CD4-positive, alpha-beta T cell (primary cell): ENCODE data around the gene GCNT2. TPM values are rescaled to one million over a fixed set of nuclear protein-coding genes. Genes with fewer than 3 reads are reported as not detected.

Experiments
- ATAC-seq: fragments of 200-7000 bp; cut with Tn5 transposase; one replicate; pipeline ENCODE4 v1.10.0; 2022; ENCODE audit warnings: mild to moderate bottlenecking; ENCODE audit not compliant: poor library complexity
- CTCF ChIA-PET: fragments of 350-600 bp; sonication (Branson Sonifier 250); formaldehyde crosslinking; loops from one replicate; lab custom pipeline; 2021; ENCODE audit warnings: antibody characterized with exemption, inconsistent platforms; lab: Charles Lee
- POLR2A ChIA-PET: fragments of 350-600 bp; sonication (Branson Sonifier 250); formaldehyde crosslinking; loops from one replicate; lab custom pipeline; 2021; ENCODE audit warnings: antibody characterized with exemption, inconsistent platforms; lab: Charles Lee
- DNase-seq, 14 experiments: peaks; one replicate each; pipeline ENCODE4 v3.0.0-alpha.2; 2013 to 2020; ENCODE audit warnings: mixed read lengths in 2 of 14
- H3K27ac ChIP-seq, 2 donors: one replicate each; pipeline versions ENCODE4 v1.5.1 to v1.7.0; 2013; ENCODE audit warnings: low read length in 2 of 2, low read depth in 1 of 2, mild to moderate bottlenecking in 1 of 2
- H3K27me3 ChIP-seq, 2 experiments: 1 replicate in 1 of 2; 2 replicates in 1 of 2; pipeline versions ENCODE4 v1.6.1 to v1.7.0; 2013; ENCODE audit warnings: low read length in 2 of 2, control low read depth in 1 of 2, mild to moderate bottlenecking in 1 of 2, moderate library complexity in 1 of 2; ENCODE audit not compliant: insufficient read depth in 2 of 2, control insufficient read depth in 1 of 2
- H3K36me3 ChIP-seq: one replicate; pipeline ENCODE4 v1.6.1; 2013; ENCODE audit warnings: low read length, control low read depth; ENCODE audit not compliant: insufficient read depth
- H3K4me1 ChIP-seq: one replicate; pipeline ENCODE4 v1.6.1; 2013; ENCODE audit warnings: low read length, control low read depth; ENCODE audit not compliant: insufficient read depth
- H3K4me3 ChIP-seq: one replicate; pipeline ENCODE4 v1.5.1; 2013; ENCODE audit warnings: mild to moderate bottlenecking, low read length, moderate library complexity
- H3K9me3 ChIP-seq, 2 experiments: 1 replicate in 1 of 2; 2 replicates in 1 of 2; pipeline versions ENCODE4 v1.6.1 to v1.7.0; 2013; ENCODE audit warnings: low read length in 2 of 2, mild to moderate bottlenecking in 2 of 2, control low read depth in 1 of 2, moderate library complexity in 1 of 2; ENCODE audit not compliant: control insufficient read depth in 1 of 2, insufficient read depth in 1 of 2
- H3K27ac Mint-ChIP-seq: one replicate; pipeline ENCODE4 v1.8.0; 2020; ENCODE audit warnings: mixed read lengths
- H3K27me3 Mint-ChIP-seq: one replicate; pipeline ENCODE4 v1.8.0; 2021; ENCODE audit warnings: mixed read lengths
- H3K36me3 Mint-ChIP-seq: one replicate; pipeline ENCODE4 v1.8.0; 2021; ENCODE audit warnings: low read depth, mixed read lengths
- H3K4me1 Mint-ChIP-seq: one replicate; pipeline ENCODE4 v1.8.0; 2021; ENCODE audit warnings: low read depth, mixed read lengths
- H3K4me3 Mint-ChIP-seq: one replicate; pipeline ENCODE4 v1.8.0; 2020; ENCODE audit warnings: mild to moderate bottlenecking, mixed read lengths
- H3K9me3 Mint-ChIP-seq: one replicate; pipeline ENCODE4 v1.8.0; 2020; ENCODE audit warnings: mixed read lengths
- intact Hi-C, 2 experiments: fragments of 100-400 bp; cut with DNase I in 1 of 2; cut with micrococcal nuclease in 1 of 2; formaldehyde crosslinking; loops; one replicate each; pipeline versions ENCODE4 v1.15.1 to v1.9.0; 2023 to 2025; cut with DNase I, micrococcal nuclease
- polyA plus RNA-seq, 2 donors: library from polyadenylated mRNA; unstranded; fragments of 120-200 nt; gene quantifications; one replicate each; pipeline ENCODE4 v1.2.1, GENCODE V29; 2013
- total RNA-seq, 174 experiments: library from RNA in 2 of 174; stranded (reverse) in 2 of 174; gene quantifications; one replicate each; pipeline ENCODE4 v1.2.3 and lab custom pipeline; 2021 to 2026
- TF ChIP-seq, protein P1 (sequence below): fragments of 200-600 bp; IDR thresholded peaks from one replicate; pipeline ENCODE4 v1.8.0; 2022; ENCODE audit warnings: antibody characterized with exemption, mild to moderate bottlenecking

The GCNT2 gene
- total RNA-seq (1 to 10 TPM; 1.5 to 1.8 TPM), total RNA-seq (lab: John Stamatoyannopoulos, UW) (0.76 to 10.2 (median 3.5) reads per million in 172 experiments)
- 2.1 TPM for polyA plus RNA-seq (2013, experiment 1 of 2)
- 1.7 TPM for polyA plus RNA-seq (2013, experiment 2 of 2)

DNA sequence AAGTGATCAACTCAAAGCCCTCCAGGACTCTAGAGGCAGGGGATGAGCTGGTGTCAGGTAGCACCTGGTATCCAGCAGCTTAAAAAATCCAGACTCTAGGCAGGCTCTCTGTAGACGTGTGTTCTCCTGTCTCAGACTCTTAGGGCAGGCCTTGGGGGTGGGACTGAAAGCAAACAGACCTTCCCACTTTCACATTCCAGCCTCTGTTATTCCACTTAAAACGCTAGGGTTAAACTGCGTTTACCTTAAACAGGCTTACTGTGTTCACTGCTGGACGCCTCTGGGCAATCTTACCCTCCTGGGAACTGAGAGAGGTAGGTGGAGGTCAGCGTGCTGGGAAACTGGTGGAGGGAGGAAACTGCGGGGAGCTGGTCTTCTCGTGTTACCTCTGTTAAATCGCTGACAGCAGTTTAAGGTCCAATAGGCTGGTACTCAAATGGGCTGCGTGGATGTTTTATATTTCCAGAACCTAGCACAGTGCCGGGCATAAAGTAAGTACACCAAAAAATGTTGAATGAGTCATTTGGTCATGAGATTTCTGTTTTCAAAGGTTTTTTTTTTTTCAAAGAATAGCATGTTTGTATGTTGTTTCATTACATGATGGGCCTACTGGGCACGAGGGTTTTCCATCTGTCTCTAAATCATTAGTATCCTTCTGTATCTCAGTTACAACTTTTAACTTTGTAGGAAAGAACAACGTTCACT lies at the start of gene GCNT2:
GCNT2 (plus strand) TSS at position 248 of the 705 bp plus-strand sequence. CDS start 7,561 bp downstream, outside the sequence.
- TF ChIP-seq, protein P1, sequence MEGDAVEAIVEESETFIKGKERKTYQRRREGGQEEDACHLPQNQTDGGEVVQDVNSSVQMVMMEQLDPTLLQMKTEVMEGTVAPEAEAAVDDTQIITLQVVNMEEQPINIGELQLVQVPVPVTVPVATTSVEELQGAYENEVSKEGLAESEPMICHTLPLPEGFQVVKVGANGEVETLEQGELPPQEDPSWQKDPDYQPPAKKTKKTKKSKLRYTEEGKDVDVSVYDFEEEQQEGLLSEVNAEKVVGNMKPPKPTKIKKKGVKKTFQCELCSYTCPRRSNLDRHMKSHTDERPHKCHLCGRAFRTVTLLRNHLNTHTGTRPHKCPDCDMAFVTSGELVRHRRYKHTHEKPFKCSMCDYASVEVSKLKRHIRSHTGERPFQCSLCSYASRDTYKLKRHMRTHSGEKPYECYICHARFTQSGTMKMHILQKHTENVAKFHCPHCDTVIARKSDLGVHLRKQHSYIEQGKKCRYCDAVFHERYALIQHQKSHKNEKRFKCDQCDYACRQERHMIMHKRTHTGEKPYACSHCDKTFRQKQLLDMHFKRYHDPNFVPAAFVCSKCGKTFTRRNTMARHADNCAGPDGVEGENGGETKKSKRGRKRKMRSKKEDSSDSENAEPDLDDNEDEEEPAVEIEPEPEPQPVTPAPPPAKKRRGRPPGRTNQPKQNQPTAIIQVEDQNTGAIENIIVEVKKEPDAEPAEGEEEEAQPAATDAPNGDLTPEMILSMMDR, result no peak
- H3K4me1 Mint-ChIP-seq, result no peaks in the 10 kb centered on the region
- DNase-seq (no peak), ATAC-seq (no peak)
- Histone ChIP-seq H3K4me3 (no peak within 1 kb of the TSS), H3K27me3 (no peaks in the 10 kb centered on the region), H3K27ac (no peak within 1 kb of the TSS), H3K36me3 (no peaks in the 10 kb centered on the region), H3K4me1 (no peaks in the 10 kb centered on the region), H3K9me3 (no peaks in the 10 kb centered on the region)
- H3K27ac Mint-ChIP-seq, result no peak within 1 kb of the TSS
- no peaks in the 10 kb centered on the region for H3K36me3 Mint-ChIP-seq
- no peaks in the 10 kb centered on the region for H3K27me3 Mint-ChIP-seq
- intact Hi-C loops, result no loop called here
- no peak within 1 kb of the TSS for H3K4me3 Mint-ChIP-seq
- no peaks in the 10 kb centered on the region for H3K9me3 Mint-ChIP-seq
- ChIA-PET CTCF (no interaction called here), POLR2A (no interaction called here)

DNA sequence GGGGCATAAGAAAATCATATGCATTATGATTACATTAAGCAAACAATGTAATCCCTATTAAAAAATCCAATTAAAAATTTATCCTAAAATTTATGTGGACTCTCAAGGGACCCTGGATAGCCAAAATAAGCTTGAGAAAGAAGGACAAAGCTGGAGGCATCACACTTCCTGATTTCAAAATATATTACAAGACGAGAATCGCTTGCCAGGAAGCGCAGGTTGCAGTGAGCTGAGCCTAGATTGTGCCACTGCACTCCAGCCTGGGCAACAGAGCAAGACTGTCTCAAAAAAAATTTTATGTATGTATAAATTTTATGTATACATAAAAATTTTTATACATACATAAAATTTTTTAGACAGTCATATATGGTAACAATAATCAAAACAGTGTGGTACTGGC lies 48.5 kb upstream of the GCNT2 start:
- Histone ChIP-seq H3K27me3 (peaks cover 8 to 15% of the 10 kb centered on the region in 2 experiments), H3K4me3 (no peak overlapping the region), H3K27ac (no peak overlapping the region), H3K9me3 (no peaks in the 10 kb centered on the region), H3K36me3 (no peaks in the 10 kb centered on the region), H3K4me1 (no peaks in the 10 kb centered on the region)
- no peak for DNase-seq
- TF ChIP-seq, protein P1, result no peak
- H3K9me3 Mint-ChIP-seq, result no peaks in the 10 kb centered on the region
- intact Hi-C loops, result no loop called here
- no peak overlapping the region for H3K4me3 Mint-ChIP-seq
- ChIA-PET CTCF (no interaction called here), POLR2A (no interaction called here)
- H3K36me3 Mint-ChIP-seq, result no peaks in the 10 kb centered on the region
- H3K27ac Mint-ChIP-seq, result no peak overlapping the region
- no peak for ATAC-seq
- no peaks in the 10 kb centered on the region for H3K4me1 Mint-ChIP-seq
- peaks cover 32% of the 10 kb centered on the region for H3K27me3 Mint-ChIP-seq

DNA sequence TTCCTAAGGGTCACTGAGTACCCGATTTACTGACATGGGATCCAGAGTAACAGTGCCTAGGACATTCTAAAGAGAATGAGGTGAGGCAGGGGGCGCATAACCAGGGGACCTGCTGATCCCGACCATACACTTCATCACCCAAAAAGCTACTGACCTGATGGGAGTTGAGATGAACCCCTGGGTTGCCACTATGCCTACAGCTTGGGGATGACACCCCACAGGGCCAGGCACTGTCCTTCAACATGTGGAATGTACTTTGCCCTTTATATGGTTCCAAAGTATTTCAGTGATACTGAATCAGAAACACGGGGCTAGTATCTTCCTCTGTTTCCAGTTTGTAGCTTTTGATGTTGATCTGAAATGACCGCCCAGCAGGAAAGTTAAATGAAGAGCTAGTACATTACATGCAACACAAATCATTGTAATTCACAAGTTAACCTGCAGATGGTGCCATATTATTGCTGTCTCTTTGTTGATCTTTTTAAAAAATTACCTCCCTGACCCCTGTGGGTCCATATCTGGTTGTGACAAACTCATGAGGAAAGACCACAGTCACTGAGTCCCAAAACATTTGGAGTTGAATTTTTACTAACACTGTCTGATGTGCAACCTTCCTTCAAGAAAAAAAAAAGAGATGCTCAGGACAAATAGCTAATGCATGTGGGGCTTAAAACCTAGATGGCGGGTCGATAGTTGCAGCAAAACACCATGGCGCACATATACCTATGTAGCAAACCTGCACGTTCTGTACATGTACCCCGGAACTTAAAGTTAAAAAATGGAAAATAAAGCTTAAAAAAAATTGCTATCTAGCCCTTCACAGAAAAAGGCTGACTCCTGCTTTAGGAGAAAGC lies 42.7 kb upstream of the GCNT2 start:
- DNase-seq (peak in 3 of 14 experiments; percentile 38 to 55 (median 40)), ATAC-seq (no peak)
- no peaks in the 10 kb centered on the region for H3K36me3 ChIP-seq
- peaks cover 33% of the 10 kb centered on the region for H3K27me3 Mint-ChIP-seq
- no peak overlapping the region for H3K4me3 Mint-ChIP-seq
- no peak overlapping the region for H3K4me3 ChIP-seq
- H3K9me3 ChIP-seq, result no peaks in the 10 kb centered on the region
- H3K36me3 Mint-ChIP-seq, result no peaks in the 10 kb centered on the region
- peaks cover 8 to 9% of the 10 kb centered on the region in 2 experiments for H3K27me3 ChIP-seq
- ChIA-PET POLR2A (no interaction called here), CTCF (interaction anchor here (1.0 to 1.3 kb wide), 3 partner anchors 15 to 590 kb away, joined by 3 to 5 read pairs (median 3); no protein-coding TSS in a partner anchor)
- intact Hi-C loops, result loop anchor here (1.0 to 2.0 kb wide), 2 partner anchors 323 to 590 kb away; no protein-coding TSS in a partner anchor
- no peaks in the 10 kb centered on the region for H3K4me1 Mint-ChIP-seq
- H3K9me3 Mint-ChIP-seq, result no peaks in the 10 kb centered on the region
- H3K4me1 ChIP-seq, result no peaks in the 10 kb centered on the region
- no peak overlapping the region for H3K27ac Mint-ChIP-seq
- TF ChIP-seq, protein P1, result peak; percentile 69
- H3K27ac ChIP-seq, result no peak overlapping the region
